GM21619 (cell line): ENCODE data around the gene ZDHHC14.

ENCODE experiments used
- ATAC-seq: cut with Tn5 transposase; IDR thresholded peaks from one replicate; pipeline ENCODE4 v1.9.1; 2021; ENCODE audit not compliant: unreplicated experiment

Gene ZDHHC14

GRCh38 chr6:157726892-157727628, 346.1 kb downstream of the ZDHHC14 start:
- no peak for ATAC-seq
